NK-92 treated with Interleukin-12 subunit alpha and Interleukin-12 subunit beta, amount 100 ng/mL, for 24 hours (cell line): Measurements from ENCODE around the gene GSTA2.
"Not testable (repeated sequence)": the region's sequence is repeated elsewhere in the genome, so short reads cannot be mapped to it uniquely, and the experiment has no call there.

Experiments
- DNase-seq: peaks from one replicate; lab custom pipeline; 2025; lab: John Stamatoyannopoulos, UW

GSTA2 gene

GRCh38 chr6:52760105-52760765 lies 3.0 kb downstream of the GSTA2 start:
- DNase-seq = no peak

GRCh38 chr6:52759085-52759484 lies 4.2 kb downstream of the GSTA2 start:
- no peak for DNase-seq

GRCh38 chr6:52757651-52758338 lies 5.5 kb downstream of the GSTA2 start:
- DNase-seq = not testable (repeated sequence)

- DNase-seq = no peak
Observed at GRCh38 chr6:52754443-52754842, 8.8 kb downstream of the GSTA2 start.

- DNase-seq = not testable (repeated sequence)
Observed at GRCh38 chr6:52753137-52753536, 10.1 kb downstream of the GSTA2 start.

GRCh38 chr6:52752310-52752709 lies 11.0 kb downstream of the GSTA2 start:
- DNase-seq = no peak

GRCh38 chr6:52749556-52750152 lies 13.6 kb downstream of the GSTA2 start:
- no peak for DNase-seq

GRCh38 chr6:52747301-52747700 lies 16.0 kb downstream of the GSTA2 start:
- DNase-seq = not testable (repeated sequence)

- DNase-seq = no peak
Observed at GRCh38 chr6:52746213-52746612, 17.1 kb downstream of the GSTA2 start.

GRCh38 chr6:52745764-52746201 lies 17.5 kb downstream of the GSTA2 start:
- no peak for DNase-seq

- DNase-seq = no peak
Observed at GRCh38 chr6:52741872-52742271, 21.4 kb downstream of the GSTA2 start.

- DNase-seq = no peak
Observed at GRCh38 chr6:52739627-52740026, 23.6 kb downstream of the GSTA2 start.

GRCh38 chr6:52739134-52739533 lies 24.1 kb downstream of the GSTA2 start:
- no peak for DNase-seq

GRCh38 chr6:52736145-52736544 lies 27.1 kb downstream of the GSTA2 start:
- DNase-seq = no peak

GRCh38 chr6:52735071-52735470 lies 28.2 kb downstream of the GSTA2 start:
- no peak for DNase-seq

- DNase-seq = no peak
Observed at GRCh38 chr6:52734072-52734471, 29.2 kb downstream of the GSTA2 start.

GRCh38 chr6:52733172-52733571 lies 30.1 kb downstream of the GSTA2 start:
- no peak for DNase-seq

- DNase-seq = no peak
Observed at GRCh38 chr6:52731719-52732118, 31.6 kb downstream of the GSTA2 start.

GRCh38 chr6:52729576-52729975 lies 33.7 kb downstream of the GSTA2 start:
- no peak for DNase-seq

GRCh38 chr6:52728394-52728793 lies 34.9 kb downstream of the GSTA2 start:
- DNase-seq = no peak

- no peak for DNase-seq
Observed at GRCh38 chr6:52727908-52728307, 35.4 kb downstream of the GSTA2 start.

- DNase-seq = no peak
Observed at GRCh38 chr6:52726741-52727535, 36.3 kb downstream of the GSTA2 start.

GRCh38 chr6:52726193-52726542 lies 37.1 kb downstream of the GSTA2 start:
- DNase-seq = no peak
